GM12892 (cell line): ENCODE data around the gene SV2C.

Experiments
- POLR2A ChIP-seq: IDR thresholded peaks from 2 replicates; pipeline ENCODE4 v1.6.1; 2011; ENCODE audit warnings: low read depth, low read length, control low read depth
- POLR2AphosphoS5 ChIP-seq: IDR thresholded peaks from 2 replicates; pipeline ENCODE4 v1.6.1; 2011; ENCODE audit warnings: low read depth, low read length, control low read depth
- TAF1 ChIP-seq: IDR thresholded peaks from 2 replicates; pipeline ENCODE4 v1.6.1; 2011; ENCODE audit warnings: low read depth, mild to moderate bottlenecking, control low read depth, low read length, borderline replicate concordance

DNA sequence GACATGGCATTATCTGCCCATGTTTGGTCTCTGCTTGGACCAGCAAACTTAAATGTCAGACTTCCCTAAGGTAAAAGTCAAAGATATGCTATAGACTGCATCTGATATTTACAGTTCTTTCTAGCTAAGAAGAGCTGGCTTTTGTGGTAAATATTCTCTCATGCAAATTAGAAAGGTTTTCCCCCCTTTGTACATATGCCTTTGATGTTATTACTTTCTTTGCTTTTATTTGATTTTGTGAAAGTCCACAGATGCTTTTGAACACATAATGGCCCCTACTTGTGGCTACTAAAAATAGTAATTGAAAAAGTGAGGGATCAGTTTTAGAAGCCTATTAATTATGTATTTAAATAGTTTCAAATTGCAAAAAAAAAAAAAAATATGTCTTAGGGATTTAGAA is 104.2 kb downstream of the SV2C start:
- TF ChIP-seq POLR2A, result no peak
- TF ChIP-seq POLR2AphosphoS5, result no peak
- TF ChIP-seq TAF1, result no peak
